ENCODE results near the gene ACTL9. TPM values are rescaled to one million over a fixed set of nuclear protein-coding genes. Genes with fewer than 3 reads are reported as not detected.

ACTL9 gene
- total RNA-seq, 1 donor from 2014 or later: not detected

Other genes starting within 250 kb of the ACTL9 start
- 0.50 TPM in 1 of 2 replicates, not detected in the other for gene PRAM1, start 196.2 kb downstream of the ACTL9 start, total RNA-seq
- gene ZNF414, start 184.6 kb downstream of the ACTL9 start, total RNA-seq: 5.2 and 15.0 TPM in 2 replicates
- gene MYO1F, start 121.4 kb downstream of the ACTL9 start, total RNA-seq: 0.08 and 0.21 TPM in 2 replicates
- 5.0 and 10.1 TPM in 2 replicates for gene ADAMTS10, start 88.1 kb downstream of the ACTL9 start, total RNA-seq
- not detected in 2 replicates for gene NFILZ, start 68.2 kb downstream of the ACTL9 start, total RNA-seq
- gene OR2Z1, start 22.8 kb upstream of the ACTL9 start, total RNA-seq: not detected in 2 replicates
- gene ZNF558, start 133.5 kb upstream of the ACTL9 start, total RNA-seq: 26.4 and 30.3 TPM in 2 replicates
- gene MBD3L1, start 133.6 kb upstream of the ACTL9 start, total RNA-seq: not detected in 2 replicates

All from kidney epithelial cell (primary cell).